Psoas muscle (tissue), 8 donors: ENCODE data around the gene CMTR1. TPM values are rescaled to one million over a fixed set of nuclear protein-coding genes. Genes with fewer than 3 reads are reported as not detected.

Experiments used
- ATAC-seq, 4 donors: fragments of 200-7000 bp; cut with Tn5 transposase; one replicate each; pipeline ENCODE4 v1.9.1; 2020; ENCODE audit warnings: moderate library complexity in 3 of 4, mild to moderate bottlenecking in 2 of 4
- DNase-seq, 2 donors: peaks; one replicate each; pipeline ENCODE4 v3.0.0-alpha.2; 2020
- H3K27ac ChIP-seq: fragments of 200-600 bp; one replicate; pipeline ENCODE4 v1.8.0; 2022
- H3K27me3 ChIP-seq, 3 donors: fragments of 200-600 bp in 1 of 3; one replicate each; pipeline versions ENCODE4 v1.6.1 to v1.8.0; 2013 to 2022; ENCODE audit warnings: low read length in 2 of 3, mild to moderate bottlenecking in 2 of 3, moderate library complexity in 1 of 3; ENCODE audit not compliant: insufficient read depth in 3 of 3
- H3K36me3 ChIP-seq, 2 donors: fragments of 200-600 bp in 1 of 2; one replicate each; pipeline versions ENCODE4 v1.6.1 to v1.8.0; 2013 to 2022; ENCODE audit warnings: low read depth in 1 of 2, mild to moderate bottlenecking in 1 of 2, moderate library complexity in 1 of 2; ENCODE audit not compliant: insufficient read depth in 1 of 2
- H3K4me1 ChIP-seq: fragments of 200-600 bp; one replicate; pipeline ENCODE4 v1.8.0; 2022
- H3K4me3 ChIP-seq: fragments of 200-600 bp; one replicate; pipeline ENCODE4 v1.8.0; 2022; ENCODE audit warnings: mild to moderate bottlenecking
- H3K9me3 ChIP-seq: fragments of 200-600 bp; one replicate; pipeline ENCODE4 v1.8.0; 2022
- CTCF ChIP-seq: fragments of 200-600 bp; IDR thresholded peaks from one replicate; pipeline ENCODE4 v1.8.0; 2022; ENCODE audit warnings: antibody characterized with exemption
- WGBS, 3 donors: extraction: QIAGEN DNeasy Blood & Tissue Kit; methylation state at CpG; one replicate each; pipeline versions ENCODE4 v1.1.6 to v1.1.7; 2013; 5-methylcytosine and 5-hydroxymethylcytosine counted together
- intact Hi-C, 2 donors: fragments of 100-400 bp; cut with DNase I; formaldehyde crosslinking; loops; one replicate each; pipeline versions ENCODE4 v1.11.0 to v1.14.2; 2022
- polyA plus RNA-seq, 3 donors: library from polyadenylated mRNA; stranded (reverse); fragments of 200-250 nt; gene quantifications; one replicate each; pipeline ENCODE4 v1.2.3, GENCODE V29; 2013
- total RNA-seq, 4 donors: library from RNA; stranded (reverse); fragmentation: NEBNext Ultra II Directional in 2 of 4; extraction: Animal tissue kit (Norgen Biotek cat#: 25700) in 2 of 4; gene quantifications; one replicate each; pipeline versions ENCODE4 v1.2.1 to v1.2.4, GENCODE V29; 2021 to 2023
- donor health status: healthy with polysubstance abuse.
- donor health status: DM: no; HTN: no; CAD: no; lungs with moderate emphysema.
- donor health status: Bipolar disorder and iron deficiency.
- donor health status: healthy.
- donor health status: DM: yes; HTN: yes; CAD: no.
- donor health status: DM: no; HTN: no; CAD: no.
- donor health status: DM: no; HTN: no; CAD: no.
- donor health status: DM: yes; HTN: yes; CAD: no.

CMTR1 gene
- total and polyA plus RNA-seq, 7 donors = 8.8 to 29.9 (median 24.4) TPM

GRCh38 chr6:37493661-37493995 lies 60.6 kb downstream of the CMTR1 start:
- H3K27ac ChIP-seq = no peak overlapping the region

GRCh38 chr6:37495244-37495934 lies 62.4 kb downstream of the CMTR1 start:
- H3K36me3 ChIP-seq = no peaks in the 10 kb centered on the region
- TF ChIP-seq CTCF = no peak
- H3K4me3 ChIP-seq = no peak overlapping the region
- ATAC-seq (no peak), DNase-seq (no peak)
- WGBS, 3 donors = 90 to 92% (median 91%) methylated on average over 4 of the region's 4 CpGs
- no peaks in the 10 kb centered on the region for H3K27me3 ChIP-seq
- H3K4me1 ChIP-seq = no peaks in the 10 kb centered on the region
- no peaks in the 10 kb centered on the region for H3K9me3 ChIP-seq
- H3K27ac ChIP-seq = no peak overlapping the region
- intact Hi-C loops = no loop called here

More at GRCh38 chr6:37493661-37493995, 60.6 kb downstream of the CMTR1 start:
- intact Hi-C loops = no loop called here
- Histone ChIP-seq H3K27me3 (no peaks in the 10 kb centered on the region), H3K4me3 (no peak overlapping the region), H3K9me3 (no peaks in the 10 kb centered on the region), H3K36me3 (no peaks in the 10 kb centered on the region), H3K4me1 (no peaks in the 10 kb centered on the region)
- WGBS, 3 donors = 91 to 94% (median 93%) methylated on average over 9 of the region's 9 CpGs
- ATAC-seq (no peak), DNase-seq (no peak)
- TF ChIP-seq CTCF = no peak

DNA sequence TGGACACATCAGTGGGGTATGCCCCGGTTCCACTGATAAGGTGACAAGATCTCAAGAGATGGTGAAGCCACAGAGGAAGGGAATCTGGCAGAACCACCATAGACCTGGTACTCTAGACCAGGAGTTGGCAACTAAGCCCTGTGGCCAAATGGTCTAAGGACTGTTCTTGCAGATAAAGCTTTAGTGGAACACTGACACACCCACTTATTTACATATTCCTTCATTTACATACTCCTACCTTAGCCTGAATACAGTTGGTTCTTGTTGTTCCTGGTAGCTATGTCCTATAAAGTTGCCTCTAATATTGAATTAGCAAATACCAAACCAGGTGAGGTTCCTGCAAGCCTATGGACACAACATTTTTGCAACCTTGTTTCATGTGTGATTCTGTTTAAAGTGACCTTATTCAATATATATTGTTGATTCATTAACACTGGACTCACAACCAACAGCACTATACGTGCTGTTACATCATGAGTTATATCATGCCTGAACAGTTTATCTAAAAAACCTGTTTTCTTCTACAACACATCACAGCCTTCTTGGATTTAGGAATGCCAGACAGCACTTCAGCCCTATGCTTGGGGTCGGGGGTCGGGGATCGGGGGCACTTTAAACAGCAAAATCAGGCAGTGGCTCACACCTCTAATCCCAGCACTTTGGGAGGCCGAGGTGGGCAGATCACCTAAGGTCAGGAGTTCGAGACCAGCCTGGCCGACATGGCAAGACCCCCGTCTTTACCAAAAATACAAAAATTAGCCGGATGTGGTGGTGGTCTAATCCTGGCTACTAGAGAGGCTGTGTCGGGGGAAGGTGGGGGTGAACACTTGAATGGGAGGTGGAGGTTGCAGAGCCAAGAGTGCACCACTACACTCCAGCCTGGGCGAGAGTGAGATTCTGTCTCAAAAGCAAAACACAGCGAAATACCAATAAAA lies 64.2 kb downstream of the CMTR1 start:
- Histone ChIP-seq H3K4me3 (no peak overlapping the region), H3K9me3 (no peaks in the 10 kb centered on the region), H3K4me1 (no peaks in the 10 kb centered on the region), H3K27ac (no peak overlapping the region), H3K27me3 (no peaks in the 10 kb centered on the region), H3K36me3 (no peaks in the 10 kb centered on the region)
- no peak for TF ChIP-seq CTCF
- DNase-seq (no peak), ATAC-seq (no peak)
- intact Hi-C loops = no loop called here
- WGBS, 3 donors = 82 to 87% (median 86%) methylated on average over 12 to 13 of the region's 13 CpGs

GRCh38 chr6:37499433-37500293 lies 66.6 kb downstream of the CMTR1 start, which contains the start of gene CCDC167:
Gene CCDC167, minus strand, starts transcription at chr6:37499893. Its CDS starts 30 bp downstream, at chr6:37499863.
- Histone ChIP-seq H3K4me3 (peak within 1 kb of the TSS; percentile 86), H3K4me1 (no peaks in the 10 kb centered on the region), H3K9me3 (no peaks in the 10 kb centered on the region), H3K27ac (no peak within 1 kb of the TSS), H3K36me3 (no peaks in the 10 kb centered on the region), H3K27me3 (no peaks in the 10 kb centered on the region)
- ATAC-seq (peak; percentile 99 to 100 (median 100)), DNase-seq (peak; percentile 95 to 97)
- no peak for TF ChIP-seq CTCF
- WGBS, 3 donors = 1 to 2% (median 1%) methylated on average over 38 of the region's 38 CpGs
- intact Hi-C loops = loop anchor here in 1 of 2 donors (10.0 kb wide), 1 partner anchor 405 kb away; no protein-coding TSS in a partner anchor
